SK-N-SH treated with all-trans-retinoic acid at 6 μM for 48 hours (cell line): ENCODE data around the gene KLK1.

Source experiments
- ESRRG ChIP-seq: fragments of 250-450 bp; sonication (Bioruptor Pico); IDR thresholded peaks from 2 replicates; pipeline ENCODE4 v1.6.1; 2021; ENCODE audit warnings: mild to moderate bottlenecking
- ISL1 ChIP-seq: fragments of 250-450 bp; sonication (Bioruptor Pico); IDR thresholded peaks from 2 replicates; pipeline ENCODE4 v2.1.2; 2022; ENCODE audit warnings: mild to moderate bottlenecking, moderate library complexity
- RARB ChIP-seq: fragments of 250-450 bp; sonication (Bioruptor Pico); IDR thresholded peaks from 2 replicates; pipeline ENCODE4 v1.8.0; 2021; ENCODE audit warnings: mild to moderate bottlenecking, moderate library complexity
- TOX ChIP-seq: fragments of 250-450 bp; sonication (Bioruptor Pico); IDR thresholded peaks from 2 replicates; pipeline ENCODE4 v1.8.0; 2021; ENCODE audit warnings: mild to moderate bottlenecking, moderate library complexity, borderline replicate concordance
- ZFP30 ChIP-seq: fragments of 450-650 bp; formaldehyde crosslinking; IDR thresholded peaks from 2 replicates; pipeline ENCODE4 v1.5.0; 2022; ENCODE audit warnings: mild to moderate bottlenecking, moderate library complexity
- ZNF8 ChIP-seq: fragments of 450-650 bp; formaldehyde crosslinking; IDR thresholded peaks from 2 replicates; pipeline ENCODE4 v1.5.0; 2020; ENCODE audit warnings: mild to moderate bottlenecking, moderate library complexity
- TF ChIP-seq, protein P1 (sequence below): fragments of 250-450 bp; sonication (Bioruptor Pico); IDR thresholded peaks from 2 replicates; pipeline ENCODE4 v1.8.0; 2020; ENCODE audit warnings: mild to moderate bottlenecking, moderate library complexity, borderline replicate concordance
- TF ChIP-seq, protein P2 (sequence below): fragments of 250-450 bp; sonication (Bioruptor Pico); IDR thresholded peaks from 2 replicates; pipeline ENCODE4 v1.5.1; 2020; ENCODE audit warnings: low read depth, mild to moderate bottlenecking, moderate library complexity

DNA sequence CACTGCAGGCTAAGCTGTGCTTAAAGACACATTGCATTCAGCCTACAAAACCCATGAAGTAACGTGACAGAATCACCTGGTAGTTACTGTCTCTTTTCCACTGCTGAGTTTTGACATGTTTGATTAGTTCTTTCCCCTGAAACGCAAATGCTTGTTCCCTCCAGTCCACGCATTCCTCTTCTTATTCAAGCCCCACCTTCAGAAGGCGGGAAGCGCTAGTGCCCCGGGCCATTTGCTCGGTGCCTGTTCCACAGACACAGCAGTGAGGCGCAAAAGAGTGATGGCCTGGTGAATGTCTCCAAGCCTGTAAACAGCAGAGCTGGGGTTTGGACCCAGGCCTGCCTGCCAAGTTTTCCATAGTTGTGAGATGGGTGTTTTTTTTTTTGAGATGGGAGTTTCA, 22.5 kb downstream of the KLK1 start:
- TF ChIP-seq TOX (CRISPR knock-in tag) (no peak), ZNF8 (CRISPR knock-in tag) (no peak), RARB (CRISPR knock-in tag) (no peak), ESRRG (CRISPR knock-in tag) (no peak), ISL1 (CRISPR knock-in tag) (no peak), ZFP30 (CRISPR knock-in tag) (no peak)
- TF ChIP-seq, protein P1, sequence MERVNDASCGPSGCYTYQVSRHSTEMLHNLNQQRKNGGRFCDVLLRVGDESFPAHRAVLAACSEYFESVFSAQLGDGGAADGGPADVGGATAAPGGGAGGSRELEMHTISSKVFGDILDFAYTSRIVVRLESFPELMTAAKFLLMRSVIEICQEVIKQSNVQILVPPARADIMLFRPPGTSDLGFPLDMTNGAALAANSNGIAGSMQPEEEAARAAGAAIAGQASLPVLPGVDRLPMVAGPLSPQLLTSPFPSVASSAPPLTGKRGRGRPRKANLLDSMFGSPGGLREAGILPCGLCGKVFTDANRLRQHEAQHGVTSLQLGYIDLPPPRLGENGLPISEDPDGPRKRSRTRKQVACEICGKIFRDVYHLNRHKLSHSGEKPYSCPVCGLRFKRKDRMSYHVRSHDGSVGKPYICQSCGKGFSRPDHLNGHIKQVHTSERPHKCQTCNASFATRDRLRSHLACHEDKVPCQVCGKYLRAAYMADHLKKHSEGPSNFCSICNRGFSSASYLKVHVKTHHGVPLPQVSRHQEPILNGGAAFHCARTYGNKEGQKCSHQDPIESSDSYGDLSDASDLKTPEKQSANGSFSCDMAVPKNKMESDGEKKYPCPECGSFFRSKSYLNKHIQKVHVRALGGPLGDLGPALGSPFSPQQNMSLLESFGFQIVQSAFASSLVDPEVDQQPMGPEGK (CRISPR knock-in tag): no peak
- TF ChIP-seq, protein P2, sequence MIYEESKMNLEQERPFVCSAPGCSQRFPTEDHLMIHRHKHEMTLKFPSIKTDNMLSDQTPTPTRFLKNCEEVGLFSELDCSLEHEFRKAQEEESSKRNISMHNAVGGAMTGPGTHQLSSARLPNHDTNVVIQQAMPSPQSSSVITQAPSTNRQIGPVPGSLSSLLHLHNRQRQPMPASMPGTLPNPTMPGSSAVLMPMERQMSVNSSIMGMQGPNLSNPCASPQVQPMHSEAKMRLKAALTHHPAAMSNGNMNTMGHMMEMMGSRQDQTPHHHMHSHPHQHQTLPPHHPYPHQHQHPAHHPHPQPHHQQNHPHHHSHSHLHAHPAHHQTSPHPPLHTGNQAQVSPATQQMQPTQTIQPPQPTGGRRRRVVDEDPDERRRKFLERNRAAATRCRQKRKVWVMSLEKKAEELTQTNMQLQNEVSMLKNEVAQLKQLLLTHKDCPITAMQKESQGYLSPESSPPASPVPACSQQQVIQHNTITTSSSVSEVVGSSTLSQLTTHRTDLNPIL (CRISPR knock-in tag): no peak
